Activated CD4-positive, alpha-beta T cell treated with anti-CD3 and anti-CD28 coated beads, Interleukin-2, amount 50 U/mL, for 24 hours (primary cell): ENCODE measurements around the gene NDUFV1.

Experiments
- DNase-seq, 2 donors: peaks; one replicate each; pipeline ENCODE4 v3.0.0-alpha.2; 2020; ENCODE audit warnings: low read depth in 1 of 2, low spot score in 1 of 2

Gene NDUFV1

GRCh38 chr11:67640021-67640757 lies 33.5 kb downstream of the NDUFV1 start:
- peak in 1 of 2 donors; percentile 46 for DNase-seq

GRCh38 chr11:67640758-67641337 lies 34.1 kb downstream of the NDUFV1 start:
- DNase-seq: no peak

- DNase-seq: no peak
Measured at GRCh38 chr11:67641338-67642172, 34.8 kb downstream of the NDUFV1 start.

- DNase-seq: no peak
Measured at GRCh38 chr11:67642173-67643120, 35.7 kb downstream of the NDUFV1 start.

GRCh38 chr11:67644042-67644441 lies 37.3 kb downstream of the NDUFV1 start:
- DNase-seq: no peak

GRCh38 chr11:67644472-67645418 lies 38.0 kb downstream of the NDUFV1 start:
- DNase-seq: no peak

- DNase-seq: no peak
Measured at GRCh38 chr11:67645521-67646461, 39.1 kb downstream of the NDUFV1 start.

- no peak for DNase-seq
Measured at GRCh38 chr11:67646535-67647336, 40.0 kb downstream of the NDUFV1 start.

- no peak for DNase-seq
Measured at GRCh38 chr11:67647471-67647870, 40.7 kb downstream of the NDUFV1 start.

GRCh38 chr11:67648140-67648795 lies 41.5 kb downstream of the NDUFV1 start:
- no peak for DNase-seq

- no peak for DNase-seq
Measured at GRCh38 chr11:67648796-67649613, 42.3 kb downstream of the NDUFV1 start.

GRCh38 chr11:67649634-67650510 lies 43.1 kb downstream of the NDUFV1 start:
- DNase-seq: no peak

- DNase-seq: no peak
Measured at GRCh38 chr11:67651976-67652781, 45.4 kb downstream of the NDUFV1 start.

- no peak for DNase-seq
Measured at GRCh38 chr11:67652965-67653845, 46.5 kb downstream of the NDUFV1 start.
